Fibroblast of villous mesenchyme (primary cell): ENCODE data around the gene STARD10. TPM values are rescaled to one million over a fixed set of nuclear protein-coding genes. Genes with fewer than 3 reads are reported as not detected.

Source experiments
- DNase-seq: peaks from one replicate; pipeline ENCODE4 v3.0.0-alpha.2; 2010; ENCODE audit warnings: low read depth
- H3K4me3 ChIP-seq: 2 replicates; pipeline ENCODE4 v1.5.1; 2011; ENCODE audit warnings: low read depth, mild to moderate bottlenecking, low read length
- CTCF ChIP-seq: IDR thresholded peaks from 2 replicates; pipeline ENCODE4 v1.5.1; 2012; ENCODE audit warnings: low read depth, mild to moderate bottlenecking, low read length; ENCODE audit not compliant: insufficient read depth
- total RNA-seq: library from RNA; depleted of rRNA; stranded (reverse); fragments of >200 nt; gene quantifications from 2 replicates; pipeline ENCODE4 v1.2.3, GENCODE V29; 2012

STARD10 gene
- total RNA-seq, 1 donor = 34.5 TPM

GRCh38 chr11:72753341-72754148 lies 40.3 kb downstream of the STARD10 start:
- H3K4me3 ChIP-seq = no peak overlapping the region
- TF ChIP-seq CTCF = peak; percentile 20
- DNase-seq = no peak

DNA sequence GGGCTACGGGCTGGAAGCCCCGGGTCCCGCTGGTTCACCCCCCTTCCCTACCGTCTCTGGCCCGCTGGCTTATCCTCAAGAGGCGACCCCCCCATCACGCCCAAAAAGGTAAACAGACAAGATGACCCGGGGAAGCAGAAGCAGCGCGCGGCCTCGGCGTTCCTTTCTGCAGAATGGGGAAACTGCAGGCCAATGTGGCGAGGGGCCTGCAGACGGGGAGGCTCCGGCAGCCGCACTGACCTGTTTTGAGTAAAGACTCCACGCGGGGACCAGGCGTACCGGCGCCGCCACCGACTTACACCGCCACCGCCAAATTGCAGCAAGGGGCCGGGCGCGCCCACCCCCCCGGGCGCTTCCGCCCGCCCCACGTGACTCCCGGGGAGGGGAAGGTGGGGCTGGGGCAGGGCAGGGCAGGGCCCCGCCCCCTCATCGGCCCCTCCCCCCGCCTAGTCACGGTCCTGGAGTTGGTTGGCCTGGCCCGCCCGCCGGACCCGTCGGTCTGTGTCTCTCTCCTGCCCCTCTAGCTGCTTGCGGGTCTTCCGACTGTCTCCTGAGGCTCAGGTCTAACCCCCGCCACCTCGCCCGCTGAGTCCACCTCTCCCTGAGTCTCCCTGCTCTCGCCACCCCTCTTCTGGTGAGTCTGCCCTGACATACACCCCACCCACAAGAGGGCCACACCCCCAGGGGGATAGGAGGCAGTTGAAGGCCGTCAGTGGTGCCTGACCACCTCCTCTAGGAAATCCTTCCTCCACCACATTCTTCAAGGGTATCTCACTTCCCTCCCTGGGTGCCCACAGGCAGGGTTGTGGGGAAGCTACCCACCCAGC lies 41.5 kb downstream of the STARD10 start, which contains the start of gene ARAP1:
Gene ARAP1, minus strand, starts transcription at position 321 of the 827 bp plus-strand sequence. CDS start 25,280 bp downstream, outside the sequence.
- peak; percentile 70 for DNase-seq
- no peak for TF ChIP-seq CTCF
- H3K4me3 ChIP-seq = peak within 1 kb of the TSS; percentile 88

DNA sequence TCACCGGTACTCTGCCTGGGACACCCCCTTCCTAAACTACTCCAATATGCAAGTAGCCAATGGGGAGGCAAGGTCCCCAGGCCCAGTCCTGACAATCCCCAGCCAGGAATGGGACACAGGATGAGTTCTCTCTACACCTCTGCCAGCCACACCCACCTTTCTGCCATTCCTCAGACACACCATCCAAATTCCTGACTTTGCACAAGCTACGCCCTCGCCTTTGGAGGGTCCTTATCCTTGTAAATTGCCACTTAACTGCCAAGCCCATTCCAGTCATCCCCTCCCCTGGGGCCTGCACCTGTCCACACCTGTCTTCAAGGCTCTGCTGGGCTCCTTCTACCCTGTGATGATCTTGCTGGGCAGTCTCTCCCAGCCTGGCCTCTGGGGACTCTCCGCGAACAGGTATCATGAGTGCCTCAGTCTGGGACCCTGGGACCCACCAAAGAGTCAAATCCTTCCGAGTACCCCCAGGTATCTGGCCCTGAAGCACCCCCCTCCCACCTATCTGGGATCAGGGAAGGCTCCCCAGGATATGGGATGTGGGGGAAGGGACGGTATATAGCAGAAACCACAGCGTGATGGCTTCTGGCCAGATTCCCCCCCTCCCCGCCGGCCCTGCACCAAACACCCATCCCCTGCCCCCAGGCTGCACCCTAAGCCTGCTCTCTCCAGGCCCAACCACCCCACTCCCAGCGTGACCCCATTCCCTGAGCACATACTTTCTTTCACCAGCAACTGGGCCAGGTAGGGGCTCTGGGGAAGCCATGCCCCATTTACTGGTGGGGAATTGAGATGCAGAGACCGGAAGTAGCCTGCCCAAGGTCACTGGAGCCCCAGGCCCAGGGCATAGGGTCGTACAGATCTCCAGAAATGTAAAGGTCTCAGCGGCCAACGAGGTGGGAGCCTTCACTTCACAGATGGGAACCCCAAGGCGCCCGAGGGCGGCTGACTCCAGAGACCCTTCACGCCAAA lies 42.4 kb downstream of the STARD10 start:
- DNase-seq = no peak
- H3K4me3 ChIP-seq = peak overlapping the region; percentile 88
- TF ChIP-seq CTCF = no peak

DNA sequence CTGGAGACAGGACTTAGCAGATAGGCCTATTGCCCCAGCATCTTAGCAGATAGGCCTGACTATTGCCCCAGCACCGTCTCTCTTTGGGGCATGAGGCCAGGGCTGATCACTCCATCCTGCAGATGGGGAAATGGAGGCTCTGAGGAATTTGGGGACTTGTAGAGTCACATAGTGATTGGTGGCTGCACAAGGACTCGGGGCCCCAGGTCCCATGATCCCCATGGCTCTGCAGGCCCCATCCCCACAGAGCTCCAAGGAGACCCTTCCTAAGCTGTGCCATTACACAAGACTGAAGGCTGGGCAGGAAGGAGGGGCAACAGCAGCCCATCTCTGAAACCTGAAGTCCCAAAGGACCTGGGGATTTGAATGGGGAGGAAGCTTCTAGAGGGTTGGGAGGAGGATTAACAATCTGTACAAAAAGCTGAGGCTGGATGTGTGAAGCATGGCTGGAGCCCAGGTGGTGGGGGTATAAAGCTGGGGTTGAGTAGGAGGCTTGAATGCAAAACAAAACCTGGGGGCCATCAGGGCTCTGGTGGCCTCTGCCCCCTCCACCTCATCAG lies 43.2 kb downstream of the STARD10 start:
- TF ChIP-seq CTCF = no peak
- no peak for DNase-seq
- H3K4me3 ChIP-seq = no peak overlapping the region

DNA sequence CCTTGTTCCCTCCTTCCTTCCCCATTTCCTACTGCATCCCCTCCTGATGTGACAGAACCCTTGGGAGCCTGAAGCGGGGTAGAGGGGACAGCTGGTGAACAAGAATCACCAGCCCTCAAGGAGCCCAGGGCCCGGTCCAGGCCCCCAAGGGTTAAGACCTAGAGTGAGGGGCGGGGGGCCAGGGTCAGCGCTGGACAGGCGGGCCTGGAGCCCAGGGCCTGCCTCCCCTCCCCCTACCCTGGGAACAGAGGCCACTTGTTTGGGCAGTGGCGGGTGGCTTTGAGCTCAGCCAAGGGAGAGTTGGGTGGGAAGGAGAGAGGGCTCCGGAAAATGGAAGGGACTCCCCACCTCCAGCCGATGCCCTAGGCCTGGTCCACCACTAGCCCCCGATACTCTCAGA lies 43.8 kb downstream of the STARD10 start:
- no peak overlapping the region for H3K4me3 ChIP-seq
- no peak for DNase-seq
- no peak for TF ChIP-seq CTCF
